GM13977 (cell line): ENCODE data around the gene STXBP6.

Source experiments
- DNase-seq: peaks from one replicate; pipeline ENCODE4 v3.0.0; 2012; ENCODE audit warnings: low spot score
- in situ Hi-C: fragments of 300-500 bp; cut with MboI; formaldehyde crosslinking; loops from one replicate; pipeline ENCODE4 v1.12.0; 2022; ENCODE audit warnings: low sequenced_read_pairs, low pct_unique_long_range_greater_than_20kb, mixed read lengths, inconsistent platforms; ENCODE audit not compliant: unreplicated experiment
- TF ChIP-seq, protein P1 (sequence below): IDR thresholded peaks from 2 replicates; pipeline ENCODE4 v1.5.1; 2012; ENCODE audit warnings: mild to moderate bottlenecking, control low read depth; ENCODE audit not compliant: insufficient read depth; ENCODE audit errors: extremely low read depth, missing control alignments

The STXBP6 gene

DNA sequence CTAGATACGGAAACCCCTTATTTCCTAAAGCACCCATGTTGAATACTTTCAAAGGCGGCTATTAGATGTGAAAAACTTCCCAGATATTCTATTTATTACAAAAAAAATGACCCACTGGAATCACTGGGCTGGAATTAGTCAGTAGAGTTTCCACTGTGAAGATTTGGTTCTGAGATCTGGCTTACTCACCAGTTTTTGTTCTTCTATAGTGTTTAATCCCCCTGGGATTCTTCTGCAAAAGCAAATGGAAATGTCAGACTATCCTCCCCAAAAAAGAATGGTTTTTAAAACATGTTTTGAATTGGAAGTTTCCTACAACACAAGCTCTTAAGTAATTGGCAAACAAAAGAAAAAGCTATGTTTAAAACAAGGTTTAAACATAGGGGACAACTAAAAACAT is 166.4 kb downstream of the STXBP6 start:
- in situ Hi-C loops = no loop called here
- DNase-seq = no peak
- TF ChIP-seq, protein P1, sequence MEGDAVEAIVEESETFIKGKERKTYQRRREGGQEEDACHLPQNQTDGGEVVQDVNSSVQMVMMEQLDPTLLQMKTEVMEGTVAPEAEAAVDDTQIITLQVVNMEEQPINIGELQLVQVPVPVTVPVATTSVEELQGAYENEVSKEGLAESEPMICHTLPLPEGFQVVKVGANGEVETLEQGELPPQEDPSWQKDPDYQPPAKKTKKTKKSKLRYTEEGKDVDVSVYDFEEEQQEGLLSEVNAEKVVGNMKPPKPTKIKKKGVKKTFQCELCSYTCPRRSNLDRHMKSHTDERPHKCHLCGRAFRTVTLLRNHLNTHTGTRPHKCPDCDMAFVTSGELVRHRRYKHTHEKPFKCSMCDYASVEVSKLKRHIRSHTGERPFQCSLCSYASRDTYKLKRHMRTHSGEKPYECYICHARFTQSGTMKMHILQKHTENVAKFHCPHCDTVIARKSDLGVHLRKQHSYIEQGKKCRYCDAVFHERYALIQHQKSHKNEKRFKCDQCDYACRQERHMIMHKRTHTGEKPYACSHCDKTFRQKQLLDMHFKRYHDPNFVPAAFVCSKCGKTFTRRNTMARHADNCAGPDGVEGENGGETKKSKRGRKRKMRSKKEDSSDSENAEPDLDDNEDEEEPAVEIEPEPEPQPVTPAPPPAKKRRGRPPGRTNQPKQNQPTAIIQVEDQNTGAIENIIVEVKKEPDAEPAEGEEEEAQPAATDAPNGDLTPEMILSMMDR = no peak

DNA sequence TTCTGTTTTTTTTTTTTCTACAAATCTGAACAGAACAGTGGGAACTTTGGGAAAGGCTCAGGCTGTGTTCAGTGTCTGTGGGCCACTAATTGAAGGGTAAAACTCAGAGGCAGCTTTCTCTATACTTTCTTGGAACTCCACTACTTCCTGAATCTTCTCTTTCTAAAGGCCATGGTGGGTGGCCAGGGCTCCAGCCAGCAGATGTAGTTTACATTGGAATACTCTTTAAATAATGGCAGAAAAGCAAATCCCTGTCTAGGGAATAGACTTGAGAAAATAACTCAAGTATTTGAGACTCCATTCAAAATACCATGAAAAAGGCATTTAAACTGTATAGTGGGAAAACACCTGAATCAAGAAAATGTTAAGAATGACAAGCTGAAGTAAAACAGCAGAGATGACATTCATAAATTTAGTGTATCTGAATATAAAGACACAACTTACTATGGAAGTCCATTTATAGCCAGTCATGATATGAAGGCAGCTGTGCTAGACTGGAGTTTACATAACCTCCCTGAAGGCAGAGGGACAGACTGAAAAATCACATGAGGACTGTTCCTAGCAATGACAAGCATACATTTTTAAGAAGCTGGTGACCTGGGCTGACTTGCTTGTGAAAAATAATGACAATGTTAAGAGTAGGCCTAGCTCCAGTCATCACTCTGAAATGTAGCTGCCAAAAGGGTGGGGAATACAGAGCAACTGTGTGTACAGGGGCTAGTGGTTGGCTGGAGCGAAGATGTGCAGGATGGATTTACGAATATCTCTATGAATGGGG is 168.6 kb downstream of the STXBP6 start:
- DNase-seq = no peak
- in situ Hi-C loops = no loop called here
- TF ChIP-seq, protein P1 = no peak

DNA sequence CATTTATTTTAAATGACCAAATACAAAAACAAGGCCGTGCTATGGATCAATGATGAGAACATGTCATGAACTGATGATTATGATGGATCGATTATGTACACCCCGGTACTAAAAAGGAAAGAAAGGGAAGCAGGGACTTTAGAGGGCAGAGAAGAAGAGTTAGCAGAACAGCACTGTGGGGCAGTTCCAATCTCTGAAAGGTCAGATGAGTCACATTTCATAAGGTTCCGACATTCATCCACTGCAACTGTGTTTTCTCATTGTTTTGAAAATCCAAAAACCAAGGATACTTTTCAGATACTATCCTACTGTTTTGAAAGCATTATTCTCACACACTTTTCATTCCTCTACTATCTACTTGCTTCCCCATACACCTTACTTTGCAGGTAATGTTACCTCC is 169.3 kb downstream of the STXBP6 start:
- in situ Hi-C loops = no loop called here
- TF ChIP-seq, protein P1 = no peak
- DNase-seq = no peak

DNA sequence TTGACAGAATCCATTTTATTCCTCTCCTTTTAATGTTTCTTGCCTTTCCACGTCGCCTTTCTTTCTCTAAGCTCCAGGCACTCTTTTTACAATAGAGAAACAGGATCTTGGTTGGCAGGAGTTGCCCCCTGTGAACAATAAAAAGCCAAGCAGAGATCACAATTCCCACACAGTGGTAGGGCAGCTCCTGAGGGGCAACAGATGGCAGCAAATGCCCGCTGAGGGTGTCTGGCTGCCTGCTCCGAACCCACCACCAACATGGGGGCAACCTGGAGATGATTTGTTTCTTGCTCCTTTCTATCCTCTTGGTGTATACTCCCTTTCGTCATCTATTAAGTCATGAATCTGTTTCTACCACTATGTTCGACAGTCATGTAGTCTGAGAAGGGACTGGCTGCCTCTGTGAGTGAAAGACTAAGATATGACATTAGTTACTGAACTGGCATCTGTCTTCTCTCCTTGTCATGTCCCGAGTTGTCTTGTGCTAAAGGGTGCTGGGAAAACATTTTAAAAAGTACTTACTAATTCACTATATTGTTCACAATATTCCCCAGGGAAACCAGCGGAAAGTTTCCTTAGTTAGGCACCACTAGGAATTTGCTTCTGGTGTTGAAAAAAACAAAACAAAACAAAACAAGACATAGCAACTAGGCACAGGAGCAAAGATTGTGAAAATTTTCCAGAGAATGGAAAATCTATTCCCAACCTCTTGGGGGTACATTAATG is 170.1 kb downstream of the STXBP6 start:
- no peak for DNase-seq
- TF ChIP-seq, protein P1 = no peak
- in situ Hi-C loops = no loop called here

DNA sequence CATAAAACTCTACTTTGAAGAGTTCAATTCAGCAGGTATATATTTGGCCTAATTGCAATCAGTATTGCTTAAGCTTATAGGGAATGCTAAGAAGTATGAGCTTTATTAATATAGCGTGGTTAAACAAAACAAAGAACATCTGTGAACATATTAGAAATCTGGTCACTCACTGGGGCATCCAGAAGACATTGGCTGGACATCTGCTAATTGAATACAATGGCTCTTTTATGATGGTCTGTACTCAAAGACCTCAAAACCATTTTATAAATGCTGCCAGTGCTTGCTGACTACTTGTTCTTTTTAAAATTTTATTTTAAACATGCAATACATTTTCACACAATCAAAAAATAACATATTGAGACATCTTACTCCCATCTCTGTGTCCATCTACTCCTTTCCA is 173.0 kb downstream of the STXBP6 start:
- in situ Hi-C loops = no loop called here
- TF ChIP-seq, protein P1 = no peak
- DNase-seq = no peak

DNA sequence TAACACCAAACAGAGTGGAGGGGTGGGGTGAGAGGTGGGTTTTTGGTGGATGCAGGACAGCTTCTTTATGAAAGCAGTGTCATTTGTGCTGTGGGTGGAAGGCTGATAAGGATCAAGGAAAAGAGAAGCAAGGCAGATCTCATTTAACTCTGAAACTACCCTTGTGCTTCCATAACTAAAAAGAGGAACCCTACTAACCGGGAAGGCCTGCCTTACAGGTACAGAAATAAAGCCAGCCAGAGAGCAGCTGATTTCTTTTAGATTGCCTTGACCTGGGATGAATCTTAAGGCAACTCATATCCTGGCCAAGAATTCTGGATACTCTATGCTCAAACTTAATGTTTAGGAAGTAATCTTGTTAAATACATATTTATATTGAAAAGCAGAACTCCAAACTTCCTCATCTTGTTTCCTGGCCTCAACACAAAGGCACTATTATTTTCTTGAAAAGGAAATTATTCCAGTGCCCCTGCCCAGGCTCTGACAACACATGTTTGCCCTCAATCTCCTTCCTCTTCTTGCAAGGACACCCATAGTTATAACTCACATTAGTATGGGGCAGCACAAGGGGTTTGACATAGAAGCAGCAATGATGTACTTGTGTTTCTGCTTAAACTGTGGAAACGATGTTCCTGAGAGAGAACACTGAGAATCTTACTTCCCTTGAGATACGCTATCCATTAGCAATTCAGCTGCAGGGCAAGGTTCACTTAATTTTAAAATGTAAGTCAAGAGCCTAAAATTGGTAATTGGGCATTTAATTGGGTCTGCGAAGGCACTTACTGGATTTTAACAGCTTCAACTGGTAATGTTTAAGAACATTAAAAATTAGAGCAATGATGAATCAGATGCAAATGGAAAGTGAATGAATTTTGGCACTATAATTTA is 173.7 kb downstream of the STXBP6 start:
- no peak for DNase-seq
- in situ Hi-C loops = no loop called here
- TF ChIP-seq, protein P1 = no peak
